DMS153 treated with DMSO at 0.1 percent for 48 hours (cell line): ENCODE measurements around the gene NME4.

Experiments
- DNase-seq: peaks from one replicate; lab custom pipeline; 2025; ENCODE audit not compliant: unreplicated experiment; lab: John Stamatoyannopoulos, UW

Gene NME4

DNA sequence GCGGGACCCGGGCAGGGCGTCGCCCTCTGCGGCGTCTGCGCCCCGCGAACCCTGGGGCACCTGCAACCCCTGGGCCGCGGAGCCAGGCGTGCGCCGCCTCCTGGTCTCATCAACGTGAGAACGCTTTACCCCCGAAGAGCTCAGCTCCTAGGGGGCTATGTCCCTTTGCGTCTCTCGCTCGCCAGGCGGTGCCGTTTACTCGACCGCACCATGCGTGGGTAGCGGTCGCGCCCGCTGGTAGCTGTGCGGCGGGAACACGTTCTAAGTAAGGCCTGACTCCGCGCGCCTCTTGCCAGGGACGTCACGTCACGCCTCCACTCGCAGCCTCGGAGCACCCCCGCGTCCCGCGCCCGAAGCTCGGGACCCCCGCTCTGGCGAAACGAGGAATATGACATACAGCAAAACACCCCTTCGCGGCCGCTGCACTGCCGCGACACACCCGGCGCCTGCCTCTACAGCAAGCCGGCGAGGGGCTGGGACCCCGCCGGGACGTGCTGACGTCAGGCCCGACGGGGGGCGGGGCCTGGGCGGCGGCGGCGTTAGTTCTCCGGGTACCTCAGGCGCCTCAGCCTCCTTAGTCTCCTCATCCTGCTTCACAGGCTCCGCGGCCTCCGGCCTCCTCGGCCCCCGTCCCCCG, 28.2 kb downstream of the NME4 start, which contains the start of gene RAB11FIP3:
RAB11FIP3 (plus strand) TSS at position 568 of the 637 bp plus-strand sequence. CDS start 358 bp downstream, outside the sequence.
- peak; percentile 51 for DNase-seq

DNA sequence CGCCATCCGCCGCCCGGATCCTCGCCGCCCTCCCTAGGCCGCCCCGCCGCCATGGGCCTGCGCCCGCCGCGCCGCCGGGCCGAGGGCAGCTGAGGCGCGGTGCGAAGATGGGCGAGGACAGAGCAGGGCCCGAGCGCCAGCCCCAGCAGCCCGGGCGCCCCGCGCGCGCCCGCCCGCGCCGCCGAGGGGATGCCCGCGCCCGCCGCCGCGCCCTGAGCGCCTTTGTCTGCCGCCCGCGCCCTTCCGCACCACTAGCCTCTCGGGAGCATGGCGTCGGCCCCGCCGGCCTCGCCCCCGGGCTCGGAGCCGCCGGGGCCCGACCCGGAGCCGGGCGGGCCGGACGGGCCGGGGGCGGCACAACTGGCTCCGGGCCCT, 28.7 kb downstream of the NME4 start:
- no peak for DNase-seq

DNA sequence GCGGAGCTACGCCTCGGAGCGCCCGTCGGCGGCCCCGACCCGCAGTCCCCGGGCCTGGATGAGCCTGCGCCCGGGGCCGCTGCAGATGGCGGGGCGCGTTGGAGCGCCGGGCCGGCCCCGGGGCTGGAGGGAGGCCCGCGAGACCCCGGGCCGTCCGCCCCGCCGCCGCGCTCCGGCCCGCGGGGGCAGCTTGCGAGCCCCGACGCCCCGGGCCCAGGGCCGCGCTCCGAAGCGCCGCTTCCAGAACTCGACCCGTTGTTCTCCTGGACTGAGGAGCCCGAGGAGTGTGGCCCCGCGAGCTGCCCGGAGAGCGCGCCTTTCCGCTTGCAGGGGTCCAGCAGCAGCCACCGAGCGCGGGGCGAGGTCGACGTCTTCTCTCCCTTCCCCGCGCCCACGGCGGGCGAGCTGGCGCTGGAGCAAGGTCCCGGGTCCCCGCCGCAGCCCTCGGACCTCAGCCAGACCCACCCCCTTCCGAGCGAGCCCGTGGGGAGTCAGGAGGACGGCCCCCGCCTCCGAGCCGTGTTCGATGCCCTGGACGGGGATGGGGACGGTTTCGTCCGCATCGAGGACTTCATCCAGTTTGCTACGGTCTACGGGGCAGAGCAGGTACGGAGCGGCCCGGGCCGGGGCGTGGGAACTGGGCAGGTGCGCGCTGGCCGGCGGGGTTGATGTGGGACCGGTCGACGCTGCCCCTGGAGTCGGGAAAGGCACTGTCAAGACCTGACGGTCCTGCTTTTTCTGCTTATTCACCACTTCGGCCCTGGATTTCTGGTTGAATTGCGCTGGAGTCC, 29.3 kb downstream of the NME4 start:
- no peak for DNase-seq

DNA sequence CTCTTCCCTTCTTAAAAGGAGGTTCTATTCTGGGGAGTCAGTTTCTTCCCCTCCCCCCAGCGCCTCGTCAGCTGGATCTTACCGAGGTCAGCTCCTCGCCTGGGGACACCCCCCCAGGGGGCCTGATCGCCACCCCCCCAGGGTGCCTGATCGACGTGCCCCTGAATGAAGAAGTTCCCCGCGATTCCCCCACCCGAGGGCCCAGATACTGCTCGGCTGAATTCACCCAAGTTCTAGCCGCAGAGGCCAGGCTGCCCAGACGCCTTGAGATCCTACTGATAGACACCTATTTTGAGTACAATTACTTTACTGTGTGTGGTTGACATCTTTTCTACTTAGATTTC, 29.9 kb downstream of the NME4 start:
- no peak for DNase-seq

DNA sequence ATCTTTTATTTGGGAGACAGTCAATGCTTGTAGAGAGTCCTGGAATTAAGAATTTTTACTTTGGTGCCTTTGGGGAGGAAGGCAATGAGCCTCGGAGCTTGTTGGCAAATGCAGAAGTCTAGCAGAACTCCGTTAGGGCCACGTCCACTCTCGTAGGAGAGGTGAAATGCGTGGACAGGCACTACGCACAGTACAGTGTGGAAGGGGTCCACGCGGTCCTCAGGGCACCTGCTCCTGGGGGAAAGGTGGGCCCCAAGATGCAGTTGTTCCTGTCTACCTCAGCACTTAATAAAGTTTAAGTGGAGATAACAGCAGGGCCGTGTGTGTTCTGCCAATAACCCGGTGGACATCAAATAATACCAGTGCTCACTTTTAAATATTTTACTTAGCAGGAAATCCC, 30.3 kb downstream of the NME4 start:
- no peak for DNase-seq

DNA sequence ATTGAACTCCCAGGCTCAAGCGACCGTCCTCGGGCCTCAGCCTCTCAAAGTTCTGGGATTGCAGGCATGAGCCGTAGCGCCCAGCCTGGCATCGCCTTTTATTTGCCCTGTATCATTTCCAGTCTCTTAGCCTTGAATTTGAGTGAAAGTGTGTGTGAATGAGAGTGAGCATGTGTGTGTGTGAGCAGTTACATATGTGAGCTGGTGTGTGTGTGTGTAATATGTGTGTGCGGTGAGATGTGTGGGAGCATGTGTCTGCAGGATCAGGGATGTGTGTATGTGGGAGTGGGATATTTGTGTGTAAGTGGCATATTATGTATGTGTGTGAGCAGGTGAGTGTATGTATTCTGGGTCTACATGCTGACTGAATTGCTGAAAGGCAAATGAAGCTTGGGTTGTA, 33.9 kb downstream of the NME4 start:
- DNase-seq: no peak

DNA sequence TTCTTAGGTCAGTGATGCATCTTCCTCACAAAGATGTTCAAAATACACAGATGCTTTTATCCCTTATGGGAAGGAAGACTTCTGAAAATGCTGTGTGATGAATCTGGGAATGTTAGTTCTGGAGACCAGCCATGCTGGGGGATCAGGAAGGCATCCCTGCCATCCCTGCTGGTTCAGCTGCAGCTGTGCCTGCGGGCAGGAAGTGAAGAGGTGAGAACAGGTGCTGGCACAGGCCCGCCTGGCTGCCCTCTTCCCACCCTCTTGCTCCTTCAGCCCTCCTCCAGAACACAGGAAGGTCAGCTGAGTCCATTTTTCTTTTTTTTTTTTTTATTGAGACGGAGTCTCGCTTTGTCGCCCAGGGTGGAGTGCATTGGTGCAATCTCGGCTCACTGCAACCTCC, 43.6 kb downstream of the NME4 start:
- DNase-seq: no peak

DNA sequence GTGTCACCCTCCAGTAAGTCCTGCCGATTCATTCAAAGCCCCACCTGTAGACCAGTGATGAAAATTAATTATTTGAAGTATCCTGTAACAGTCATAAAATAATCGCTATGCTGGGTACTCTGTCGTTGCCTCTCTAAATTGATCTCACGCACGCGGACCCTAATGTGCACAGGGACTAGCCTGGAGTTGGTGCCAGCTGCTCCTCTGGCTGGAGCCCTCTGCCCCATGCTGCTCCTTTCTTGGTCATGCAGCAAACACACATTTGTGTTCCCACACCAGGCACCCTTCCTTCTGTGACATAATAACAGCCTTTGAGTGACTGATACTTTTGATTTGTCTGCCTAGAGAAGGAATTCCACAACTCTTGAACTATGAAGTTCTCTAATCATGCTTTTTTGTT, 44.4 kb downstream of the NME4 start:
- no peak for DNase-seq

DNA sequence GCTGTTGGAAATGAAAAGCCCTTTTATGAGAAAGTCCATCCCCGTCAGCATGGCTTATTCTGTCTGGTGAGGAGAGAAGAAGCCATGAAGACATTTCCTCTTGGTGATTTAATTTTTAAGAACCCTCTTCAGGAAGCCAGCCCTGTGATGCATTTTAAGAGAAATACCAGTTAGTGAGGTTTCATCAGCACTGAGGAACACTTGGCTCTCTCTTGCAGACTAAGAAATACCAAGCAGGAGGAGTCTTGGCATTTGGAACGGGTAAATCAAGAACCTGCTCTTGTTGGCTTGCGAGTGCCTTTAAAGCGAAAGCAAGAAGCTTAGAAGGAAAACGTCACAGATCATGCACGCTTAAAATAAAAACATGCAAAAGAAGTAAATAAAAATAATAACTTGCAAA, 46.0 kb downstream of the NME4 start:
- no peak for DNase-seq

DNA sequence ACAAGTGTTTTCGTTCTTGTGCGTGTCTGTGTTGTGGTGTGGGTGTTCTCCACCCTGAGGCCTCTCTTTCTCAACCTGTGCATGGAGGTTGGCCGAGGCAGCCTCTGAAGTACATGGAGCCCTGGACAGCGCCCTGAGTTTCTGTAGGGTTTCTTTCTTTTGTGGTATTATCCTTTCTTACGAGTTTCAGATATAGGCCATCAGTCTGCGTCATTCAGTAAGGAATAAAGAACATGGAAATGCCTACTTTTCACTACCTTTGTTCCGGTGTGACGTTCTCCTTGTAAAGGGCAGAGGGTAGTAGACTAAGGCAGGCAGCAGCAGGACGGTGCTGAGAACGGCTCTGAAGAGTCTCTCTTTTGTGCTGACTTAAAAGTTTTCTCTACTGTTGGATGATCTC, 47.0 kb downstream of the NME4 start:
- DNase-seq: no peak

DNA sequence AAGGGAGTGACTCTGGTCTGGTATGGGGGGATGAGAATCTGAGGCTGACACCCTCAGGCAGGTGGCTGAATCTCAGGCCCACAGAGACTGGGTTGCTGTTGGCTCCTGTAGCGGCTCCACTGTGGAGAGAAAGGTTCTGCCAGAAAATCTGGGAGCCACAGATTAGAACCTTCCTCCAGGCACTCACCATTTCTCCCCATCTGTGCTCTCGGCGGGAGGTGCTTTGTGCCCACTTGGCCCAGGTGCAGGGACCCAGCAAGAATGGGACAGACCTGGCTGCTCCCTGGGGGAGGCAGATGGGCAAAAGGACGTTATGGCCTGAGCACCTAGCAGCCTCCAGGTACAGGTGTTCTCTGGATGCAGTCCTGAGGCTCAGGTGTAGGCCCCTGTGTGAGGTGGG, 48.6 kb downstream of the NME4 start:
- DNase-seq: no peak
